Stimulated activated CD4-positive, alpha-beta T cell treated with anti-CD3 and anti-CD28 coated beads, Interleukin-2, amount 100 ng/mL, for 4 hours (primary cell): ENCODE measurements around the gene SERINC2.

Experiments
- DNase-seq: peaks from one replicate; pipeline ENCODE4 v3.0.0-alpha.2; 2020; ENCODE audit warnings: low read depth

The SERINC2 gene

GRCh38 chr1:31412732-31413404, at the start of gene SERINC2:
Gene SERINC2, plus strand, starts transcription at chr1:31413213. Its CDS starts 53 bp downstream, at chr1:31413266.
- DNase-seq = no peak

DNA sequence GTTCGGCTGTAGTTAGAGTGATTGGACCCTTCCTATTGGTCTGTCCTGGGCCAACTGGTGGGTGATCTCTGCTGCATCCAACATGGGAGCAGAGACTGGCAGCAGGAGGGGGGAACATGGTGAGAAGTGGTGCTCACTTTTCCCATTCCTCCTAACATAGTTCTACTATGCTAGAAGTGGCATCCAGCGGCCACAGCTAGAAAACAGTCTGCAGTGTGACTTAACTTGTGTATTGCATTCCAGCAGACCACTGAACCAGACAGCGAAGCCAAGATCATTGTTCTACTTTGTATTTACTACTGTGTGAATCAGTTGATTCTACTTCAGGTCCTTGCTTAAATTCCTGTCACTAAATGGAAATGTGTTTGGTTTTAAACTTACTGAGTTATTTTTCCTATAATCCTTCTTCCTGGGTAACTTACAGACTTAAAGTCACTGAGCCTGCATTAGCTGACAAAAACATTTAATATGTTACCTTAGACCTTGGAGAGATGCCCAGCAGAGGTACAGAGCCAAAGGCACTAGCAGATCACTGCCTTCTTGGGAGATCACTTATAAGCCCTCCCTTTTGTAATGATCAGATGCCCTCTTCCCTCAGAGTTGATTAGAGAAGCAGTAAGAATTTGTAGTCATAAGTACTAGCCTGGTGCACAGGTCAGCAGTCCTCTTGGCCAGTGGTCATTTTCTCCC, 48.3 kb upstream of the SERINC2 start:
- no peak for DNase-seq

DNA sequence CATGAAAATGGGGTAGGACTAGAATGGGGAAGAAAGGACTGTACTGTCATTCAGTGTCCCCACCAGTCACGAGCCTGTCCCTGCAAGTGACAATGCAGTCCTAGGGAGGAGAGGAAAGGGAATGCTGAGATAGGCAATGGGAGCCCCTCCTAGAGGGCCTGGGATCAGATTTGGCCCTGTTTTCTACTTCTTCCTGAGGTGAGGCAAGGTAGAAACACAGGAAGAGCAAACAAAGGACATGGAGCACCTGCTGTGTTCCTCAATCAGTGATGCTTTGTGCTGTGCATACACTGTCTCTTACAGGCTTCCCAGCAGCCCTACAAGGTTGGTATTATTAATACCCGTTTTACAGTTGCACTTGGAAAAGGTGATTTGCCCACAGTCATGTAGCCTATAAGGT, 46.2 kb upstream of the SERINC2 start:
- DNase-seq = no peak

- no peak for DNase-seq
These were observed 44.4 kb upstream of the SERINC2 start for GRCh38 chr1:31368611-31369107.

DNA sequence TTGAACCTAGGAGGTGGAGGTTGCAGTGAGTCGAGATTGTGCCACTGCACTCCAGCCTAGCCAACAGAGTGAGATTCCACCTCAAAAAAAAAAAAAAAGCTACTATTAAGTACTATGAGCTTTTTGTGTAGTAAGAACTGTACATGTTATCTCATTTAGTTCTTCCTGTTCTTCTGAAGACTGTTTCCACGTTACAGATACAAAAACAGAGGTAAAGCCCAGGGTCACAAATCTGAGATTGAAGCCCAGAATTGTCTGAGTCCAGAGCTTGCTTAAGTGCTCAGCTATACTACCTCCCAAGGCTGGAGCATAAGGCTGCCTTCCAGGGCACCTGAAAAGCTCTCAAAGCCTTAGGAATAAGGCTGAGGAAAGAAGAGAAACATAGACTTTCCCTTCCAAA, 43.0 kb upstream of the SERINC2 start:
- DNase-seq = no peak

DNA sequence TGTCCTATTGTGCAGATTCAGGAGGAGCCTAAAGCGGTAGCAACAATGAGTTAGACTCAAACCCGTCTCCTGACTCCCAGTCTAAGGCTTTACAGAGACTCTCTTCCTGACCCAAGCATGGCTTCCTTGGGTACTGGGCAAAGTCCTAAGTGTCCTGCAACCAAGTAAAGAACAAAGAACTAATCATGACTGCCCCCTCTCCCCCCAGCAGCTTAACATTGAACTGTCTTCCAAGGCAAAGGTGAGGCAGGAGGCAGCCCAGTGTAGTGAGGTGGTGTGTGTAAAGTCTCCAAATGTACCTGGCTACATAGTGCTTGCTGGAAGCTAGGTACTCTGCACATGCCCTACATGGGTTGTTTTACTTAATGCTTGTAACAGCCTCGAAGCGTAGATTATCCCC, 42.4 kb upstream of the SERINC2 start:
- DNase-seq = no peak

- no peak for DNase-seq
These were observed 41.7 kb upstream of the SERINC2 start for GRCh38 chr1:31371121-31371959.

DNA sequence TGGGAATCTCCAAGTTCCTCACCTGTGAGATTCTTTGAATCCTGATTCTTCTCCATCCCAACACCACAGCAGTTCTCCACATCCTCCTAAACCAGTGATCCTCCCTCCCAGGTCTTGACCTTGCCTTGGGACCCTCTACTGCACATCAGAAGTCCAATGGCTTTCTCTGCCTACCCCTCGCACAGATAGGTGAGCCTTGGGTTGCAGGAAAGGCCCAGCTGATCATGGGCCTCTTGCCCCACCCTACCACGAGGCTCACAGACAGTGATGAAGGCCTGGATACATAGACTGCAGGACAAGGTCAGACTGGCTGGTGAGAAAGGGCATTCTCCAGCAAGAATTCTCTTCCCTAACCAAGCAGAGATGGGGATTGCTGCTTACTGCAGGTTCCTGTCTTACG, 41.0 kb upstream of the SERINC2 start:
- no peak for DNase-seq

DNA sequence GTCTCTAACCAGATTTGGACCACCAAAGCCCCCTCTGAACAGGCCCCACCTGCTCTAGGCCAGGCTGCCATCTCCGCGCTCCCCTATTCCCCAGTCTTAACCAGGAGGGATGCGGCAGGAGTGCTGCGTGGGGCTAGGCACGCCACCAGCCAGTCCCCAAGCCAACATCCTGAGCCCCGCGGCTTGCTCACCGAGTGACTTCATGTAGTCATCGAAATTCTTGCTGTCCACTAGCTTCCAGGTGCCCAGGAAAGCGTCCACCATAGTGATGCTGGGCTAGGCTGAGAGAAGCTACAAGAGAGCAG, 40.3 kb upstream of the SERINC2 start:
- no peak for DNase-seq

GRCh38 chr1:31373056-31373896, 39.7 kb upstream of the SERINC2 start, which contains the start of gene FABP3:
Gene FABP3, minus strand, starts transcription at chr1:31373076. Its CDS starts 62 bp downstream, at chr1:31373014.
- DNase-seq = no peak

DNA sequence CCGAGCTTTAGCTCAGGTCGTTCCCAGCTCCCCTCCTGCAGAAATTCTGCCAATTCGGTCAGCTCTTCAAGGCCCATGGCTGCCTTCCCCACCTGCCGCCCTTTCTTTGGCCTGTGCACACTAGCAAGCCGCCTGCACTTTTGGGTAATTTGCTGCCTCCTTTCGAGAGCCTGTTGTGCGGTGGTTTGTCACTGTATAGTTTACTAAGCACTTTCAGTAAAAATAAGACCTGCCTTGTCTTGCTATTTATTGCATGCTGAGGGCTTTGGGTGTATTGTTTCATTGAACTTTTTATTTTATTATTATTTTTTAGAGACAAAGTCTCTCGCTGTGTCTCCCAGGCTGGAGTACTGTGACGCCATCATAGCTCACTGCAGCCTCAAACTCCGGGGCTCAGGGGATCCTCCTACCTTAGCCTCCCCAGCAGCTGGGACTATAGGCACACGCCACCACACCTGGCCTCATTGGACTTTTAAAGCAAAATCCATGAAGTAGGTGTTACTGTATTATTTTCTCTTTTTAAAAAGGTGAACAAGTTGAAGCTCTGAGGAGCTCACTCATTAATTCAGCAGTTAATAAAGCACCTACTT, 39.0 kb upstream of the SERINC2 start:
- DNase-seq = no peak

- no peak for DNase-seq
These were observed 38.4 kb upstream of the SERINC2 start for GRCh38 chr1:31374511-31375196.

GRCh38 chr1:31376375-31377134, 36.5 kb upstream of the SERINC2 start:
- no peak for DNase-seq

GRCh38 chr1:31377364-31377863, 35.6 kb upstream of the SERINC2 start:
- DNase-seq = no peak

- no peak for DNase-seq
These were observed 35.0 kb upstream of the SERINC2 start for GRCh38 chr1:31378001-31378400.

DNA sequence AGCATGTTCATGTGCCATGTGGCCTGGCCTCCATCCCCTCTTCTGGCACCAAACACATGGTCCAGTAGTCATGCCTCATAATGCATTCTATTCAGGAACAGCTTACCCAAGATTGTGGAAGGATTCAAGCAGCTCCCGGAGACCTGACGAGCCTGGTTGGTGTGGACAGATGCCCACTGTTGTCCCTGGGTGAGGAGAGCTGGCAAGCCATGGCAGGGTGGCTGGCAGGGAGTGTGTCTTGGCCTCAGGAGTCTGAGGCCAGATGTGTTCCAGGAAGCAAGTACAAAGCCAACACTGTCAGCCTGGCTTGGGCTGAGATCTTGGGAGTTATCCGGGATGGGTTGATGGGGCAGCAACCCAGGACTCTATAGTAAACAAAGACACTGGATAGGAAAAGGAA, 32.8 kb upstream of the SERINC2 start:
- no peak for DNase-seq

GRCh38 chr1:31381394-31382294, 31.4 kb upstream of the SERINC2 start:
- DNase-seq = no peak

DNA sequence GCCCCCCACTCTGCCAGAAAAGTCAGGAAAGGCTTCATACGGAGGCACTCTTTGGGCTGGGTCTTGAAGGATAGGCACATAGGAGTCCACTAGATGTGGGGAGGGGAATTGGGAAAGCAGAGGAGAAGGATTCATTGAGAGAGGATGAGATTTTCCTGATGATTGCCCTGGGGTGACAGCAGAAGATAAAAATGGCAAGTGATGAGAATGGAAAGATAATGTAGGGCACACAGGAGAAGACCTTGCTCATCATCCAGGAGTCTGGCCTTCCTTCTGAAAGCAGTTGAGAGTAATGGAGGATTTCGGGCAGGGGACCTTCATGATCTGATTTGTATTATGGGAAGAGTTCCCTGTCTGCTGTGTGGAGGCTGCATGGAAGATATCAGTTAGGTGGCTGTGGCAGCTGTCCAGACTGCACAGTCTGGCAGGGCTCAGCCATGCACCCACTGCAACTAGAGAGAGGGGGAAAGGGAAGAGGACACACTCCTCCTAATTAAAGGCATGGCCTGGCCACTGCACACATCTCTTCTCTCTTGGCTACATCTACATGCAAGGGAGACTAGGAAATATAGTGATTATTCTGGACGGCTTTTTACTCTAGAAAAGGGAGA, 30.5 kb upstream of the SERINC2 start:
- DNase-seq = no peak
